ENCODE results near the gene CAPN2.

Gene CAPN2

GRCh38 chr1:223819730-223820514 lies 107.6 kb downstream of the CAPN2 start:
- H3K9me3 ChIP-seq (ENCODE audit: control insufficient read depth, insufficient read depth, low read length) = no peaks in the 10 kb centered on the region
- H3K27ac ChIP-seq (ENCODE audit: low read length) = no peak overlapping the region
- 0 out of 2 replicates have a peak, but pooled peaks cover 2% of the 10 kb centered on the region for H3K4me1 ChIP-seq (ENCODE audit: control insufficient read depth, insufficient read depth, low read length)
- no CpG with 5 or more reads among the region's 4 CpGs for WGBS (ENCODE audit: insufficient coverage, insufficient read length)
- no peak overlapping the region for H3K4me3 ChIP-seq (ENCODE audit: low read length)
- H3K27me3 ChIP-seq (ENCODE audit: control insufficient read depth, insufficient read depth, low read length) = no peaks in the 10 kb centered on the region
- no peaks in the 10 kb centered on the region; the same call in 1 of the 2 replicates for H3K36me3 ChIP-seq (ENCODE audit: control insufficient read depth, insufficient read depth, low read length)
- DNase-seq (ENCODE audit: low read depth, low spot score) = no peak

- Histone ChIP-seq H3K36me3 (ENCODE audit: control insufficient read depth, insufficient read depth, low read length) (no peaks in the 10 kb centered on the region; the same call in 1 of the 2 replicates), H3K27me3 (ENCODE audit: control insufficient read depth, insufficient read depth, low read length) (no peaks in the 10 kb centered on the region), H3K4me1 (ENCODE audit: control insufficient read depth, insufficient read depth, low read length) (0 out of 2 replicates have a peak, but pooled peaks cover 2% of the 10 kb centered on the region), H3K27ac (ENCODE audit: low read length) (no peak overlapping the region), H3K4me3 (ENCODE audit: low read length) (no peak overlapping the region), H3K9me3 (ENCODE audit: control insufficient read depth, insufficient read depth, low read length) (no peaks in the 10 kb centered on the region)
- DNase-seq (ENCODE audit: low read depth, low spot score) = no peak
- no CpG with 5 or more reads among the region's 2 CpGs for WGBS (ENCODE audit: insufficient coverage, insufficient read length)
These were observed 108.1 kb downstream of the CAPN2 start for GRCh38 chr1:223820515-223820858.

GRCh38 chr1:223820971-223821370 lies 108.6 kb downstream of the CAPN2 start:
- peaks cover 3% of the 10 kb centered on the region; the same call in 1 of the 2 replicates for H3K4me1 ChIP-seq (ENCODE audit: control insufficient read depth, insufficient read depth, low read length)
- no peaks in the 10 kb centered on the region for H3K27me3 ChIP-seq (ENCODE audit: control insufficient read depth, insufficient read depth, low read length)
- no CpG with 5 or more reads among the region's 11 CpGs for WGBS (ENCODE audit: insufficient coverage, insufficient read length)
- no peaks in the 10 kb centered on the region; the same call in 1 of the 2 replicates for H3K36me3 ChIP-seq (ENCODE audit: control insufficient read depth, insufficient read depth, low read length)
- DNase-seq (ENCODE audit: low read depth, low spot score) = no peak
- H3K27ac ChIP-seq (ENCODE audit: low read length) = no peak overlapping the region
- no peak overlapping the region for H3K4me3 ChIP-seq (ENCODE audit: low read length)
- no peaks in the 10 kb centered on the region for H3K9me3 ChIP-seq (ENCODE audit: control insufficient read depth, insufficient read depth, low read length)

- no peak overlapping the region for H3K27ac ChIP-seq (ENCODE audit: low read length)
- no peak overlapping the region for H3K4me3 ChIP-seq (ENCODE audit: low read length)
- no peaks in the 10 kb centered on the region for H3K9me3 ChIP-seq (ENCODE audit: control insufficient read depth, insufficient read depth, low read length)
- DNase-seq (ENCODE audit: low read depth, low spot score) = no peak
- H3K27me3 ChIP-seq (ENCODE audit: control insufficient read depth, insufficient read depth, low read length) = no peaks in the 10 kb centered on the region
- WGBS (ENCODE audit: insufficient coverage, insufficient read length) = no CpG with 5 or more reads among the region's 9 CpGs
- no peaks in the 10 kb centered on the region; the same call in 1 of the 2 replicates for H3K36me3 ChIP-seq (ENCODE audit: control insufficient read depth, insufficient read depth, low read length)
- peaks cover 6% of the 10 kb centered on the region for H3K4me1 ChIP-seq (ENCODE audit: control insufficient read depth, insufficient read depth, low read length)
These were observed 111.9 kb downstream of the CAPN2 start for GRCh38 chr1:223824287-223824686.

- Histone ChIP-seq H3K9me3 (ENCODE audit: control insufficient read depth, insufficient read depth, low read length) (no peaks in the 10 kb centered on the region), H3K4me1 (ENCODE audit: control insufficient read depth, insufficient read depth, low read length) (peaks cover 6% of the 10 kb centered on the region), H3K27ac (ENCODE audit: low read length) (no peak overlapping the region), H3K27me3 (ENCODE audit: control insufficient read depth, insufficient read depth, low read length) (no peaks in the 10 kb centered on the region), H3K4me3 (ENCODE audit: low read length) (no peak overlapping the region), H3K36me3 (ENCODE audit: control insufficient read depth, insufficient read depth, low read length) (no peaks in the 10 kb centered on the region; the same call in 1 of the 2 replicates)
- DNase-seq (ENCODE audit: low read depth, low spot score) = no peak
- WGBS (ENCODE audit: insufficient coverage, insufficient read length) = no CpG with 5 or more reads among the region's 4 CpGs
These were observed 112.4 kb downstream of the CAPN2 start for GRCh38 chr1:223824712-223825111.
